ENCODE measurements around the gene KNOP1.

- TF ChIP-seq CTCF (IDR thresholded peaks at IDR 0.05) (no peak), POLR2A (IDR thresholded peaks at IDR 0.05) (no peak)
These were observed 49.5 kb upstream of the KNOP1 start for GRCh38 chr16:19767497-19767896.
